Neural crest cell (in vitro differentiated cells): ENCODE data around the gene ARHGAP6. TPM values are rescaled to one million over a fixed set of nuclear protein-coding genes. Genes with fewer than 3 reads are reported as not detected.

ENCODE experiments used
- DNase-seq: peaks from one replicate; pipeline ENCODE4 v3.0.0; 2021; ENCODE audit warnings: low read depth, mixed read lengths, low spot score
- H3K27ac Mint-ChIP-seq: one replicate; pipeline ENCODE4 v1.8.0; 2021; ENCODE audit warnings: mild to moderate bottlenecking, mixed read lengths; ENCODE audit not compliant: unreplicated experiment
- H3K27me3 Mint-ChIP-seq: 2 replicates; pipeline ENCODE4 v1.8.0; 2021; ENCODE audit warnings: low read depth, mild to moderate bottlenecking, mixed read lengths
- H3K36me3 Mint-ChIP-seq: 2 replicates; pipeline ENCODE4 v1.8.0; 2021; ENCODE audit warnings: low read depth, mild to moderate bottlenecking, mixed read lengths
- H3K4me1 Mint-ChIP-seq: 2 replicates; pipeline ENCODE4 v1.8.0; 2021; ENCODE audit warnings: mixed read lengths
- H3K4me3 Mint-ChIP-seq: one replicate; pipeline ENCODE4 v1.8.0; 2021; ENCODE audit warnings: mild to moderate bottlenecking, mixed read lengths
- H3K9me3 Mint-ChIP-seq: 2 replicates; pipeline ENCODE4 v1.8.0; 2021; ENCODE audit warnings: mixed read lengths
- total RNA-seq: library from RNA; stranded (reverse); gene quantifications from 2 replicates; pipeline ENCODE4 v1.2.1, GENCODE V29; 2021
- TF ChIP-seq, protein P1 (sequence below): fragments of 200-600 bp; sonication (generic); conservative IDR thresholded peaks from 2 replicates; pipeline ENCODE4 v1.5.0; 2021; ENCODE audit warnings: antibody characterized with exemption, mild to moderate bottlenecking

Gene ARHGAP6
- total RNA-seq, 1 donor from 2014 or later, result 2.7 TPM

DNA sequence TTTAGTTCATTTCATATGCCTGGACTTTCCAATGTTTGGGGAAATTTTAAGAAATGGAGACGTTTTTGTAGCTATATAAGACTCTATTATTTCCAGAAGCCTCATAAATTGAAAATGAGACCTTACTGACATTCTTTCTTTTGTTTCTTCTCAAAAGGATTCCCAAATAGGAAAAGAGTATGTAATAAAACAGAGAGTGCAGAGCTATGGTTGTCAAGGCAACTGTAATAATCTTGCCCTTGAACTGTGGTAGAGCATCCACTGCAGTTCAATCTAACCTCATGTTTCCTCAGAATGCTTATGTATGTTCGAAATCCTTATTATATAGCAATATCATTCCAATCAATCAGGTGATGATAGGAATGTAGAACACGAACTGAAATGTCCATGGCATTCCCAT is 318.4 kb downstream of the ARHGAP6 start:
- Mint-ChIP-seq H3K9me3 (no peaks in the 10 kb centered on the region), H3K27me3 (no peaks in the 10 kb centered on the region), H3K36me3 (no peaks in the 10 kb centered on the region), H3K4me3 (no peak overlapping the region), H3K4me1 (no peaks in the 10 kb centered on the region), H3K27ac (no peak overlapping the region)
- TF ChIP-seq, protein P1, sequence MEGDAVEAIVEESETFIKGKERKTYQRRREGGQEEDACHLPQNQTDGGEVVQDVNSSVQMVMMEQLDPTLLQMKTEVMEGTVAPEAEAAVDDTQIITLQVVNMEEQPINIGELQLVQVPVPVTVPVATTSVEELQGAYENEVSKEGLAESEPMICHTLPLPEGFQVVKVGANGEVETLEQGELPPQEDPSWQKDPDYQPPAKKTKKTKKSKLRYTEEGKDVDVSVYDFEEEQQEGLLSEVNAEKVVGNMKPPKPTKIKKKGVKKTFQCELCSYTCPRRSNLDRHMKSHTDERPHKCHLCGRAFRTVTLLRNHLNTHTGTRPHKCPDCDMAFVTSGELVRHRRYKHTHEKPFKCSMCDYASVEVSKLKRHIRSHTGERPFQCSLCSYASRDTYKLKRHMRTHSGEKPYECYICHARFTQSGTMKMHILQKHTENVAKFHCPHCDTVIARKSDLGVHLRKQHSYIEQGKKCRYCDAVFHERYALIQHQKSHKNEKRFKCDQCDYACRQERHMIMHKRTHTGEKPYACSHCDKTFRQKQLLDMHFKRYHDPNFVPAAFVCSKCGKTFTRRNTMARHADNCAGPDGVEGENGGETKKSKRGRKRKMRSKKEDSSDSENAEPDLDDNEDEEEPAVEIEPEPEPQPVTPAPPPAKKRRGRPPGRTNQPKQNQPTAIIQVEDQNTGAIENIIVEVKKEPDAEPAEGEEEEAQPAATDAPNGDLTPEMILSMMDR, result no peak
- DNase-seq, result no peak

DNA sequence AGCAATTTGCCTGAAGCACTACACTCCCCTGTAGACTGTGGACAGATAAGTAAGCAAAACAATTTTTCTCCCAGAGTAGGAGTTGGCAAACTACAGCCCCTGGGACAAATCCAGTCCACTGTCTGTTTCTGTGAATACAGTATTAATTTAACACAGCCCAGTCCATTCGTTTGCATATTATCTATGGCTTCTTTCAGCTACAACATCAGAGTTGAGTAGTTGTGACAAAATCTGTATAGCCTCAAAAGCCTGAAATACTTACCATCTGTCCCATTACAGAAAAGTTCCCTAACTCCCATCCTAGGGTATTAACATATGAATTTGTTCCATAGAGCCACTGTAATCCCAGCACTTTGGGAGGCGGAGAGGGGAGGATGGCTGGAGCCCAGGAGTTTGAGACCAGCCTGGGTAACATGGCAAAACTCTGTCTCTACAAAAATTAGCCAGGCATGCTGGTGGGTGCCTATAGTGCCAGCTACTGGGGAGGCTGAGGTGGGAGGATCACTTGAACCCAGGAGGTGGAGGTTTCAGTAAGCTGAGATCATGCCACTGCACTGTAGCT is 319.5 kb downstream of the ARHGAP6 start:
- Mint-ChIP-seq H3K27me3 (no peaks in the 10 kb centered on the region), H3K36me3 (no peaks in the 10 kb centered on the region), H3K4me1 (peaks cover 9% of the 10 kb centered on the region), H3K9me3 (no peaks in the 10 kb centered on the region), H3K27ac (no peak overlapping the region), H3K4me3 (no peak overlapping the region)
- no peak for DNase-seq
- TF ChIP-seq, protein P1, result no peak

DNA sequence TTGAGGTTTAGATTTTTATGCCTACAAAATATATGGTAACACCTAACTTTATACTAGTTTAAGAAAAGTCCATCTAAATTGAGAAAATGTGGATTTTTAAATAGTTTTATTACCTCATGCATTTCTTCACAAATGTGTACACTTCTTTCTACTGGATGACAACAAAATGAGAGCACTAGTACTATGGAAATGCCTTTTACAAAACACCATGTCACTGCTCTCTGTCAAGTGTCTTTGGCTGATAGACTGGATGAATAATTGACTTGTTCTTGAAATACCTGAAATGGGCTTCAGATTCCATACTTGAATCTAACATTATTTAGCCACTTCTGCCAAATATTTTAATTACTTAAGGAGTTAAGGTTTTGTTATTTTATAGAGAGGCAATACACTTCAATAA is 323.0 kb downstream of the ARHGAP6 start:
- Mint-ChIP-seq H3K27ac (no peak overlapping the region), H3K4me1 (peaks cover 14% of the 10 kb centered on the region), H3K27me3 (no peaks in the 10 kb centered on the region), H3K4me3 (no peak overlapping the region), H3K36me3 (no peaks in the 10 kb centered on the region), H3K9me3 (peaks cover 6% of the 10 kb centered on the region)
- TF ChIP-seq, protein P1, result no peak
- no peak for DNase-seq

DNA sequence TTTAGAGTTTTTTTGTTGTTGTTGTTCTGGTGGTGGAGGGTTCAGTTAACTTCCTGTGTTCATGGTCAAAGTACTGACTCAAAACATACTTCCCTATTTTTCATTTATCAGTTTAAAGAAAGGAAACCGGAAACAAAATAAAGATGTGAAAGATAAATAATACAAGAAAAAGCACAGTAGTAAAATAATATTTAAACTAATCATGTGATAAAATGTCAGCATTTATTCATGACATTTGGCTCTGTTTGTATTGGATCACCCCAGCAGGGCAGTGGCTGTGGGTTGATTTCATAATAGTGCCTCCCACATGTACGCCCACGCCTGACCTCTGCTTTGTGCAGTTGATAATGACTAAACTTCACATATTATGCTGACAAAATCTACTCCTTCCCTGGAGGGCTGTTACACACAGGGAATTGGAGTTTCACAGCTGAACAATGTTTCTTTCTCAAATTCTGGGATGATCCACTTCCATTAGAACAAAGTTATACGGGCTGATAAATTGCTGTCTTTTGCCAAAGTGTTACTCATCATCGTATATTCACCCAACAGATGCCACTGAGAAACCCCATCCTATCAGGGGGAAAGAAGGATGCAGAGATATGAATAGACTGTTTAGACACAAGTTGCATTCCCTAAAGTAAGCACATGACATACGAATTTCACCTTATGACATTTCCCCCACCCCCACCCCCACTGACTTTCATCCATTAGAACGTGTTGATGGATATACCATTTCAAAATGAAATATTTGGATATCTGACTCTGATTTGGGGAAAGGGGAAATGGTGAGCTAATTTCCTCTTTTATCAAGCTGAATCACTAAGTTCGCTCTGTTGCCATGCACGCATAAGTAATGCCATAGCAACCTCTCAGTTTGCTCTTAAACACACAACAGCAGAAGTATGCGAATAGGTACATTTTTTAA is 324.2 kb downstream of the ARHGAP6 start:
- Mint-ChIP-seq H3K27ac (peak overlapping the region; percentile 78), H3K4me3 (no peak overlapping the region), H3K27me3 (no peaks in the 10 kb centered on the region), H3K4me1 (peaks cover 14% of the 10 kb centered on the region), H3K9me3 (peaks cover 6% of the 10 kb centered on the region), H3K36me3 (no peaks in the 10 kb centered on the region)
- TF ChIP-seq, protein P1, result no peak
- DNase-seq, result no peak

DNA sequence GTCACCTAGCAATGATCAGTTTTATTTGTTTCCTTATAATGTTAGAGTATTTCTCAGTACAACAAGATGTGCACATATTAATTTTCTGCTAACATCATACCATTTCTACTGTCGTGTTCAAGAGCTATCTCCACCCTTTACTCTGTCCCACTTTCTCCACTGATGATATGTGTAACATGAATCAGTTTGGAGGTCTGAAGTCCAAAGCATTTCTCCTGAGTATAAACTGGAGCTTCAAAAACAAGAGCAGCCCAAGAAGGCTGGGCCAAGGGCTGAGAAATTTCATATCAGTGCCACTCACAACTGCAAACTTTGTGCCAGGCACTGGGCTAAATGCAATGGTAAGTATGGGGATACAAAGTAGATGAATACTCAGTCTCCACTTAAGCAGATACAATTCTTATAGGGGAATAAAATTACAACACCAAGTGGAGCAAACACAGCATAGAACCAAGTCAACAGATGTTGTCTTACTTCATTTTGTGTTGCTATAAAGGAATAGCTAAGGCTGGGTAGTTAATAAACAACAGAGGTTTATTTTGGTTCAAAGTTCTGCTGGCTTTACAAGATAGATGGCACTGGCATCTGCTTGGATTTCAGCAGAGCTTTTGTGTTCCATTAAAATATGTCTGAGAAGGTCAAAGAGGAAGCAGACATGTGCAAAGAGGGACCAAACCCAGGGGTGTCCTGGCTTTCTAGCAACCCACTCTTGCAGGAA is 328.3 kb downstream of the ARHGAP6 start:
- Mint-ChIP-seq H3K4me3 (no peak overlapping the region), H3K27me3 (no peaks in the 10 kb centered on the region), H3K36me3 (no peaks in the 10 kb centered on the region), H3K27ac (no peak overlapping the region), H3K9me3 (peaks cover 11% of the 10 kb centered on the region), H3K4me1 (peaks cover 14% of the 10 kb centered on the region)
- TF ChIP-seq, protein P1, result no peak
- no peak for DNase-seq
